GM18870 (cell line): Measurements from ENCODE around the gene FASTKD1.
"Not testable (repeated sequence)": the region's sequence is repeated elsewhere in the genome, so short reads cannot be mapped to it uniquely, and the experiment has no call there.

Experiments
- ATAC-seq: cut with Tn5 transposase; IDR thresholded peaks from one replicate; pipeline ENCODE4 v1.9.1; 2021; ENCODE audit warnings: moderate library complexity; ENCODE audit not compliant: unreplicated experiment

Gene FASTKD1

DNA sequence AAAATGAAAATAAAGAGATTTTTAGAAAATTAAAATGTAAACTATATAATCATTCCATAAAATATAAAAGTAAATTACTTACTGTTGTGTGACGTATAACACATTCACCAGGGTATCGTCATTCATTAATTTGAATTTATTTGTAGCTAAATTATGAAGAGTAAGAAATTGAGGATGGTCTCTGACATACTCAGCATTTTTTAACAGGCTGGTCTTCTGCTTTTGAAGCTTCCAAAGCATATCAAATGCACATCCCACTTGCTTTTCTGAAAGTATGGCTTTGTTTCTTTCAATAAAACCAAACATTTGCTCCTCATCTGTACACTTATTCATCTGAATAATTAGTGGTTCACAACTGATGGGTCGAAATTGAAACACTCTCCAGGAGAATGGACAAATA, 2.1 kb downstream of the FASTKD1 start:
- no peak for ATAC-seq

DNA sequence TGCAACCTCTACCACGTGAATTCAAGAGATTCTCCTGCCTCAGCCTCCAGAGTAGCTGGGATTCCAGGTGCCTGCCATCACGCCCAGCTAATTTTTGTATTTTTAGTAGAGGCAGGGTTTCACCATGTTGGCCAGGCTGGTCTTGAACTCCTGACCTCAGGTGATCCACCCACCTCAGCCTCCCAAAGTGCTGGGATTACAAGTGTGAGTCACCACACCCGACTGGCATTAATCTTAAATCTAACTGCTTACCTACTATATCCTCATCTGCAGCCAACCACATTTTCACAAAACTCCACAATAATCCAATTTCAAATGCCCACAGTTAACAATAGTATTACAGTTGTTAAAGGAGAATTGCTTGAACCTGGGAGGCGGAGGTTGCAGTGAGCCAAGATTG, 2.9 kb downstream of the FASTKD1 start:
- ATAC-seq = not testable (repeated sequence)

DNA sequence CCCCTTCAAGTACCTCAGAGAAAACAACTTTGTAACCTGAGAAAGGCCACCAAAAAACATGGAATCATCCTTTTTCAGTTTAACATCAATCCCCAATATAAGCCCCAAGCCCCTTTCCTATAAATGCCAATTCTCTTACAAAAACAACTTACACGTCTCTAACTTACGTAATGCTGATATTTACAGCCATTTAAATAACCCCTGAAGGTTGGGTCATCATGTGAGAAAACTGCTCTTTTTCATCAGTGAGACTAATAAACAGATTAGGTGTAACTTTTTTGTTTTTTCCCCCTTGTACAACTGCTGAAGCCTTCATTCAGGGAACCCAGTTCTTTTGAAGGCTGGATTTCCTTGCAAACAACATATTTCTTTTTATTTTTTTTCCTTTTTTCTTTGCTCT, 3.7 kb downstream of the FASTKD1 start:
- ATAC-seq = no peak

- ATAC-seq = no peak
Measured at GRCh38 chr2:169565686-169566085, 8.0 kb downstream of the FASTKD1 start.

DNA sequence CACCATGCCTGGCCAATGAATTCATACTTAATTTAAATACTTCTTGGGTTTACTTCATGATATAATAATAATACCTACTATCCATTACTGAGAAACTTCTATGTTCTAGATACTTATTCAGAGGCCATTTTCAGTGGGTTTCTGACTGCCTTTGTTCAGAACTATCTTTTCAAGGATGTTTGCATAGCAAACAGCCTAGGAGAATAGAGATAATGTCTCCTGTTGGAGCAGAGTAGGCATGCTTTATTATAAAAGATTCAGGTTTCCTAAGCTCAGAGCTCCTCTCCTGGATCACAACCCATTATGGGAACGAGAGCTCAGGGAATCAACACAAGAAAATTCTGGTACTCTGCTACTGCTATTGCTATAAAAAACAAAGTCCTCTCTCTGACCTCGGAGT, 11.1 kb downstream of the FASTKD1 start:
- ATAC-seq = no peak

DNA sequence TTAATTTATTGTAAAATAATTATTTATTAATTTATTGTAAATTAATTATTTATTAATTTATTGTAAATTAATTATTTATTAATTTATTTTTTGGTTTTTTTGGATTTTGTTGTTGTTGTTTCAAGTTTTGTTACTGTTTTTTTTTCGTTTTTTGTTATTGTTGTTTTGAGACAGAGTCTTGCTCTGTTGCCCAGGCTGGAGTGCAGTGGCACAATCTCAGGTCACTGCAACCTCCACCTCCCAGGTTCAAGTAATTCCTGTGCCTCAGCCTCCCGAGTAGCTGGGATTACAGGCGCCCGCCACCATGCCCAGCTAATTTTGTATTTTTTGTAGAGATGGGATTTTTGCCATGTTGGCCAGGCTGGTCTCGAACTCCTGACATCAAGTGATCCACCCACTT, 11.6 kb downstream of the FASTKD1 start:
- not testable (repeated sequence) for ATAC-seq

DNA sequence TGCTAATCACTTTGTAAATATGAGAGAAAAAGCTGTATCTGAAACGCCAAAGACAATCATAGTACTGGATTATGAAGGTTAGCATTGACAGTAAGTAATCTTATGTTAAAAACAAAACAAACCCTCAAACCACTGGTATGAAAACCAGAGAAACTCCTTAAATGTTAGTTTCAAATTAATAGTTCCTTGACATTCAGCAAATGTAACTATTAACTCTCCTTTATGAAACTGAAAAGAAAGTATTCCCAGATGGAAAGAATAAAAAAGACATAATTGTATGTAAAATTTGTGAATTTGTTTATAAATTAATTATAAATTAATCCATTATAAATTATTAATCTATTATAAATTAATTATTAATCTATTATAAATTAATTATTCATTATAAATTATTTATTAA, 12.3 kb downstream of the FASTKD1 start:
- ATAC-seq = no peak

GRCh38 chr2:169546756-169547155, 26.9 kb downstream of the FASTKD1 start:
- ATAC-seq = no peak

DNA sequence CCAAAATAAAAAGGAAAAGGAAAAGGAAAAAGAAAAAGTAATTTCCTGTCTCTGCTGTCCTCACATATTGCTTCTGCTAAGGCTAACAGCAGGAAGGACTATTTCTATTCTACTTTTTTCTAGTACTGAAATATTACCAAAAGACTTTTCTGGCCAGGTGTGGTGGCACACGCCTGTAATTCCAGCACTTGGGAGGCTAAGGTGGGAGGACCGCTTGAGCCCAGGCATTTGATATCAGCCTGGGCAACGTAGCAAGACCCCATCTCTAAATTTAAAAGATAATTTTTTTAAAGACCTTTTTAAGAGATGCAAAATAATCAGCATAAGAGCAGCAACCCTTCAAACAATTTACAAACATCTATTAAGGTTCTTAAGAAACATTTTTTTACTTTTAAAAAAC, 31.2 kb downstream of the FASTKD1 start:
- ATAC-seq = no peak

- ATAC-seq = no peak
Measured at GRCh38 chr2:169540146-169540545, 33.5 kb downstream of the FASTKD1 start.

GRCh38 chr2:169539460-169539859, 34.2 kb downstream of the FASTKD1 start:
- ATAC-seq = not testable (repeated sequence)

- ATAC-seq = no peak
Measured at GRCh38 chr2:169528271-169528701, 45.4 kb downstream of the FASTKD1 start.

GRCh38 chr2:169526451-169526850, 47.2 kb downstream of the FASTKD1 start:
- no peak for ATAC-seq

GRCh38 chr2:169525434-169525833, 48.2 kb downstream of the FASTKD1 start:
- no peak for ATAC-seq

- no peak for ATAC-seq
Measured at GRCh38 chr2:169523681-169524080, 50.0 kb downstream of the FASTKD1 start.

GRCh38 chr2:169520896-169521295, 52.8 kb downstream of the FASTKD1 start:
- ATAC-seq = no peak

GRCh38 chr2:169516488-169516995, 57.1 kb downstream of the FASTKD1 start:
- ATAC-seq = not testable (repeated sequence)

- ATAC-seq = not testable (repeated sequence)
Measured at GRCh38 chr2:169514758-169515157, 58.9 kb downstream of the FASTKD1 start.

GRCh38 chr2:169513926-169514325, 59.7 kb downstream of the FASTKD1 start:
- no peak for ATAC-seq

- no peak for ATAC-seq
Measured at GRCh38 chr2:169513094-169513493, 60.6 kb downstream of the FASTKD1 start.

DNA sequence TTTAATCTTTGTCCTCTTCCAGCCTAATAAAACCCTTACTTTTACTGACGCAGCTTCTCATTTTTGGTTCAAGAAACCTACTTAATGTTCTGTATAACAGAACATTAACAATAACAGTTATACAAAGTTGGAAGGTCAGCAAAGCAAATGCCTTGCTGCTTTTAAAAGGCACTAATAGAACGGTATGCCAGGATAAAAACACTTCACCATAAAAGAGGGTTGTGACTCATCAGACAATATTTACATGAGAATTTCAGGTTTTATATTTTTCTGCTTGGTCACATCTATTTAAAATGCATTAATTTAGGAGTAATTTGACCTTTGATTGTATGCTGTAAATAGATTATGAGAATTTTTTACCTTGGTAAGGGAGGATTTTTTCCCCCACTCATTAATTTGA, 61.1 kb downstream of the FASTKD1 start:
- ATAC-seq = no peak

GRCh38 chr2:169511818-169512217, 61.8 kb downstream of the FASTKD1 start:
- ATAC-seq = no peak

- ATAC-seq = no peak
Measured at GRCh38 chr2:169510496-169510895, 63.2 kb downstream of the FASTKD1 start.

DNA sequence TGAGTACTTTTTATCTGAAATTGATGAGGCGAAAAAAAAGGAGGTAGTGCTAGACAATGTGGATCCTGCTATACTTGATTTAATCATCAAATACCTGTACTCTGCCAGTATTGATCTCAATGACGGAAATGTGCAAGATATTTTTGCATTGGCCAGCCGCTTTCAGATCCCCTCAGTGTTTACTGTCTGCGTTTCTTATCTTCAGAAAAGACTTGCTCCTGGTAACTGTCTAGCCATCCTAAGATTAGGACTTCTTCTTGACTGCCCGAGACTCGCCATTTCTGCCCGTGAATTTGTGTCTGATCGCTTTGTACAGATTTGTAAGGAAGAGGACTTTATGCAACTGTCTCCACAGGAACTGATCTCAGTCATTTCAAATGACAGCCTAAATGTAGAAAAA, 63.7 kb downstream of the FASTKD1 start:
- no peak for ATAC-seq
